Glomerular visceral epithelial cell (primary cell): Measurements from ENCODE around the gene CHRNG.

ENCODE experiments used
- DNase-seq: peaks from one replicate; pipeline ENCODE4 v3.0.0-alpha.2; 2016; ENCODE audit errors: extremely low spot score

The CHRNG gene

GRCh38 chr2:232539298-232540231 lies at the start of gene CHRNG:
Gene CHRNG (plus strand): TSS chr2:232539692. CDS start chr2:232539748, 56 bp downstream.
- no peak for DNase-seq

GRCh38 chr2:232490221-232491138 lies 49.0 kb upstream of the CHRNG start:
- DNase-seq, result no peak

GRCh38 chr2:232491139-232491780 lies 48.2 kb upstream of the CHRNG start:
- DNase-seq, result no peak

GRCh38 chr2:232492236-232492848 lies 47.1 kb upstream of the CHRNG start:
- DNase-seq, result no peak

GRCh38 chr2:232492963-232493700 lies 46.4 kb upstream of the CHRNG start:
- DNase-seq, result no peak

- no peak for DNase-seq
Observed at GRCh38 chr2:232493701-232494474, 45.6 kb upstream of the CHRNG start.

DNA sequence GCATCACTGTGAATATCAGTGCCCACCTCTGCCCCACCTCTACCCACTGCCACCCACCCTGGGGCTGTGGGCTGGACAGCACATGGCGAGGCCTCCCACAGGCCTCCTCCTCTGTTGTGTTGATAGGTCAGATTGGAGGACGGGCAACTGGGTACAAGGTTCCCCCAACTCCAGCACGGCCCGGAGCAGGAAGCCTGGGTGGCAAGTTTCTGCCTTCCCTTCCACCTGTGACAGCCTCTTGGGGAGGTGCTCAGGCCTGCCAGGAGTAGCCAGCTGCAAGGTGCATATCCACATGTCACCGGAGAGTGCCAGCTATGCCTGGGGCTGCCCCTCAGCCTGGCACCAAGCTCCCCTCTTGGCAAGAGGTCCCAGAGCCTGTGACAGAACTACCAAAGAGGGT lies 45.0 kb upstream of the CHRNG start:
- no peak for DNase-seq

GRCh38 chr2:232495292-232495691 lies 44.2 kb upstream of the CHRNG start:
- DNase-seq, result no peak

GRCh38 chr2:232496501-232497270 lies 42.8 kb upstream of the CHRNG start:
- DNase-seq, result no peak

DNA sequence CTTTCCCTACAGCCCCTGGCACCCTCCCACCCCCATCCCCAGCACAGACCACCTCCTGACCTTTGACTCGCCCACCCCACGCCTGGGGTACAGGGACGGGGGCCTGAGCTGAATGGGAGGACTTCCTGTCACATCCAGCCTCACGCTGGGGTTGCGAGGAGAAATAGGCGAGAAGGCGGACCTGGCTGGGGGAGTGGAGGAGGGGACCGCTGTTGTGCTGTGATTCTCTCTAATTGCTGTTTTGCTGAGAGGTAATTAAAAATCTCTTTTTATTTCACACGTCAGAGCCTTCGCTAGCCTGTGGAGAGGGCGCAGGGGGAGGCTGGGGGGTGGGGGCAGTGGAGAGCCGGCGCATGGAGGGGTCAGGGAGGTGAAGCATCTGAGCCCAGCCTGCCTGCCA lies 42.1 kb upstream of the CHRNG start:
- DNase-seq, result no peak

GRCh38 chr2:232498452-232498851 lies 41.0 kb upstream of the CHRNG start:
- DNase-seq, result no peak

DNA sequence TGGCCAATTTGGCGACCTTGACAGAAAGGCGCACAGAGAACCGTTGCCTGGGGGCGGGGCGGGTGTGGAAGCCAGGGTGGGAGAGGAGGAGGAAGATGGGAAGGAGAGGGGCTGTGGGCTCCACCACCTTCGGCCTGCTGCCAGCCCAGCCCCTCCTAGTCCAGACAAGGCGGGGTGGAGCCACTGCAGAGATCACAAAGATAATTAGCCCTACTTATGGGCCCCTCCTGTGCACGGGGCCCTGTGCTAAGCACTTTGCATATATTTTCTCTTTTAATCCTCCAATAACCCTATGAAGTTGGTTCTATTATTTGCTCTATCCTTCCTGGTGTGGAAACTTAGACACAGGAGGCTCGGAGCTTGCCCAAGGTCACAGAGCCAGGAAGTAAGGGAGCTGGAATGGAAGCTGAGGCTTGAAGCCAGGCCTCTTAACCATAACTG lies 38.1 kb upstream of the CHRNG start:
- no peak for DNase-seq

GRCh38 chr2:232501794-232502390 lies 37.6 kb upstream of the CHRNG start:
- DNase-seq, result no peak

DNA sequence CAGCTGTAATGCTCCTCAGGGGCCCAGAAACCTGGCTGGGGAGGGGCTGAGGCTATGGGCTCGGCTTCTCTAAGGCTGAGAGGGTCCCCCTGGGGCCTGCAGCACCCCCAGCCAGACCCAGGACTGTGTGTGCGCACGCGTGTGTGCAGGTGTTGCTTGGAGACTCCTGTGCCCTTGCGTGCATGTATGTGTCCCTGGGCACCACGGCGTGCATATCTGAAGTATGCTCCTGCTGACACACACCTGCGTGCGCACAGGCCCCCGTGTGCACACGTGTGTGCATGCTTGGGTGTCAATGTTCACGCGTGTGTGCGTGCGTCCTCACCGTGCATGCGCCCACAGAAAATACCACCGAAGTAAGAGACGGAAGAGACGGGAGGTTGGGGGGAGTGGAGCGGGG lies 37.0 kb upstream of the CHRNG start:
- no peak for DNase-seq

DNA sequence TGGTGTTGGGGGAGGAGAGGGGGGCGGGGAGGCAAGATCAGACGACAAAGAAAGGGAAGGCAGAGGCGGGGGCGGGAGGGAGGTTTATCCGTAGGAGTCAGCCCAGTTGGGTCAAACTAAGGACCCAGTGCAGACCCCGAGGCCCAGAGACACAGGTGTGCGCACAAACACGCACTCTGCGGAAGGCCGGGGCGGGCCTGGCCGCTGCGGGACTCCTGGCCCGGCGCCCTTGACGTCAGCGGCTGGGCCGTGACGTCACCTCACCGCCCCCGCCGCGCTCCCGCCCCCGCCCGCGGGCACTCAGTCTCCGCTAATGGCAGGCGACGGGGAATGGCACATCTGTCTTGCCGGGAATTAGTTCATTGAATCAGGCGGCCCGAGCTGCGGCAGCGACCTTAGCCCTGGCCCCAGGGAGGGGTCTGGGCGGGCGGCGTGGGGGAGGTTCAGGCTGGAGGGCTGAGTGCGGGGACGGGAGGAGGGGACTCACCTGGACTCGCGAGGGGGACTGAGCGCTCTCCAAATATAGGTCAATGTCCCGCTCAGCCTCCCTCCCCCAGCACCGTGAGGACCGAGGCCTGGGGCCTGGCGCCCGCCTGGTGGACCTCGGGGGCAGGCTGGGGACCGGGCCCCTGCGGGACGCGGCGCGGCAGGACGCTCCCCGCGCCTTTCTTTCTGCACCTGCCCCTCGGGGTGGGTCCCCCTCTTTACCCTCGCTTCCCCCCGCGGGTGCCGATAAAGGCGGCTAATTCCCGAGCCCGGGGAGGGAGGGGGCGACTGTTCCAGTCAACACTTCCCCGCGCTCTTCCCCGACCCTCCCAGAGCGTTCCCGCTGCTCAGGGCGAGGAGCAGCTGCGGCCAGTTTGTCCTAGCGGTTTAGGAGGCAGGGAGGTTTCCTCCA lies 36.3 kb upstream of the CHRNG start:
- no peak for DNase-seq

DNA sequence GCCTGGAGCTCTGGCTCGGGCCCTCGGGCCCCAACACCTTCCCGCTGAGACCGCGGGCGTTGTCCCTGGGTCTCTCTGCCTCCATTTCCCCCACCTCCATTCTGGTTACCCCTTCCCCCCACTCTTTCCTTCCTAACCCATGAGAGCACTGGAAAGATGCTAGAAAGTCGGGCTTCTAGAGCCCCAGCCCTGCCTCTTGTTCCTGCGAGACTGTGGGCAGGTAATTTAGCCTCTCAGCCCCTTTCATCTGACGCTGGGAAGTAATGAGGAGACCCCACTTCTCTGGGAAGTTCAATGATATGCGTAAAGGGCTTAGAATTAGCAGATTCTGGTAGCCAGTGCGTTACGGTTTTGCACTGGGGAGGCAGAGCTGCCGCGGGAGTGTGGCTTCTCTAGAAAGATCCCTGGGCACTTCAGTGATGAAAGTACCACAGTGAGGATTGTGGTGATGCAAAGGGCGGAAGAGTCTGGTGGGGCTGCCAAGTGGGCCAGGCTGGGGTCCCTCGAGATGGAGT lies 35.6 kb upstream of the CHRNG start:
- DNase-seq, result no peak

DNA sequence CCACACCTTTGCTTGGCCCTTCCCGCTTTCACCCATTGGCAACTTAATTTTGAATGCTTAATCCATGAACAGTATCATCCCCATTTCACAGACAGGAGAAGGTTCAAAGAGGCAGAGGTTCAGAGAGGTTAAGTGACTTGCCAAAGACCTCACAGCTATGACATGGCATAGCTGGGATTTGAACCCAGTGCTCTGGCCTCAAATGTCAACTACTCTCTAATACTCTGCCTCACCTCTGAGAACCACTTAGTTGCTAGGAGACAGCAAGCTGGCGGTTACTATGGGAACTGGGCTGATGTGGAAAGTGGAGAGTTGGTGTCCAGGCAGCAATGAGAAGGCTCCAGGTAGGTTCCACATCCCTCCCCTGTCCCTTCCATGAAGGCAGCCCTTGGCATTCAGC lies 35.1 kb upstream of the CHRNG start:
- no peak for DNase-seq

DNA sequence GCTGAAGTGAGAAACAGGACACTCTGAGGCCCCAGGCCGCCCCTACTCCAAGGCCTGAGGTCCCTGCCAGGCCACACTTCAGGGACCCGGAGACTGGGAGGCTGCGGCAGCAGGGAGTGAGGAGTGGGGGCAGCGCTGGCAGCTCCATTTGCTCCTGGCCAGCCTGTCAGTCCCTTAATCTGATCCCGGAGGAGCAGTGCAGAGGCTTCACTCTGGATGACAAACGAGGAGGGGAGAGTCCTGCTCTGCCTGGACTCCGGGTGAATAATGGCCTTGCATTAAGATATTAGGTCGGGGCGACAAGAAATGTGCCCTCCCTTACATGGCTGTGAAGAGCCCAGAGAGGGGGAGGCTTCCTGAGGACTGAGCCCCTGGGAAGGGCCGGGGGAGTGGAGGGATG lies 33.6 kb upstream of the CHRNG start:
- no peak for DNase-seq
